ENCODE data around the gene DKK3.

The DKK3 gene

DNA sequence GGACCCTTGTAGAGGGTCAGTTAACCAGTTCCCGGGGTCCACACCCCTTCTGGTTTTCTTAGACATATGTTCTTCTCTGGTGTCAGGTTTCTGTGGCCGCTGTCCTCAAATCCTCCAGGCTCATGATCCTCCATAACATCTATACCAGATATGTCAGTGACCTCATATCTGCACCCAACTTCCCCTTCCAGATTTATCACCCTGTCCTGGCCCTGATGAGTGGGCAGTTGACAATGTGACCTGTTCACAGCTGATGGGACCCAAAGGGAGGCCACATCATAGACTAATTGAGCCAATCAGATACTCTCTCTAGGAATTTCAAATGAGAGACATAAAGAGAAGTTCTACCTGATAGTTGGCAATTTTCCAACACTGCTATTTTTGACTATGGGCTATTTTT lies 5.1 kb downstream of the DKK3 start:
- no peak for DNase-seq

DNA sequence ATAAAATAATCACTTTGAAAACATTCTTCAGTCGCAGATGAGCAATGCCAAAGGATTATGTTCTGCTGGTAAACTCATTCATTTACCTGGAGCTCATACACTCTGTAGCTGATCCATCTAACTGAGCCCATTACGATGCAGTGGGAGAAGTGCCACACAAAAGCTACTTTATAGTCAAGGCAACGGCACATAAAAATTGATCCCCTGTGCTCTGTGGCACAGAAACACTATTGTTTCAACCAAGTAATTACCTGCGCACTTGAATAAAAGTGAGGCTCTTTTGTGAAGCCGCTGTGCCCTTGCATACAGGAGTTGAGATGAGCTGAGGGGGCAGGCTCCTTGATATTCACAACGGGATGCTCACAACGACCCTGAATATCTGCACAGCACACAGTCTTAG lies 7.2 kb downstream of the DKK3 start:
- DNase-seq = no peak

DNA sequence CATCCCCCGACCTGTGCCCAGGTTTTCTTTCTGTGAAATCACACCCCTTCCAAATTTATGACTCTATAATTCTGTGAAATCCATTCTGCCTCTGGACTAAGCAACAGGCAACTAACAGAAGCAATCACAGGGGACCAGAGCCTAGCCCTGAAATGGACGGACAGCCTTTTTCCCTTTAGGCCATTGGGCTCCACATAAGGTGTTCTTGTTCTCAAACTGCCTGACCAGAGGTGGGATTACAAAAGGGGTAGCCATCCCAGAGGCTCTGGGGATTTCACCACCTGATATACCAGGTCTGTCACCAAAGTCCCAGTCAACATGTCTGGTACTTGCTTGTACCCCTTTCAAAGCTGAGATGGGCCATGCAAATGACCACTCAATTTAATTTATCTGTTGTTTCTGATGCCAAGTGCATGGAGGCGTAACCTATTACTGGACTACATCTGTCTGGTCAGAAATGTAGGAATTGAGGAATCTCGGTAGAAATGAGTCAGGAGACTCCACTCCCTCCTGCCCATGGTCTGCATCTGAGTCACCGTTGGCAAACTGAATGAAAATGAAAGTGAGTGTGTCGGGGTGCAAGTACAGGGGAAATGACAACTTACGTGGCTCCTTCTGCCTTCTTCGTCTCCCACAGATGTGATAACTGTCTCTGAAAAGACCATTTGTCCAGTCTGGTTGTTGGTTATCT lies 10.2 kb downstream of the DKK3 start:
- DNase-seq = no peak

DNA sequence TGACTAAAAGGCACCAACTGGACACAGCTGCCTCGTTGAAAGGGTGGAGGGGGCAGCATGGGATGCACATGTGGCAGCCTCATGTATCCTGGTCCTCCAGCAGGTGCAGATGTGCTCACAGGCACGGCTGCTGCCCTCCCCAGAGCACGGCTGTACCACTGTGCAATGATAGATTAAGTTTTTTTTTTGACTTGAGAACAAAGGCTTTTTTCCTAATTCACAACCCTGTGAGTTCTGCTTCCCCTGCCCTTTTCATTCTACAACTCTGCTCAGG lies 11.4 kb downstream of the DKK3 start:
- no peak for DNase-seq

DNA sequence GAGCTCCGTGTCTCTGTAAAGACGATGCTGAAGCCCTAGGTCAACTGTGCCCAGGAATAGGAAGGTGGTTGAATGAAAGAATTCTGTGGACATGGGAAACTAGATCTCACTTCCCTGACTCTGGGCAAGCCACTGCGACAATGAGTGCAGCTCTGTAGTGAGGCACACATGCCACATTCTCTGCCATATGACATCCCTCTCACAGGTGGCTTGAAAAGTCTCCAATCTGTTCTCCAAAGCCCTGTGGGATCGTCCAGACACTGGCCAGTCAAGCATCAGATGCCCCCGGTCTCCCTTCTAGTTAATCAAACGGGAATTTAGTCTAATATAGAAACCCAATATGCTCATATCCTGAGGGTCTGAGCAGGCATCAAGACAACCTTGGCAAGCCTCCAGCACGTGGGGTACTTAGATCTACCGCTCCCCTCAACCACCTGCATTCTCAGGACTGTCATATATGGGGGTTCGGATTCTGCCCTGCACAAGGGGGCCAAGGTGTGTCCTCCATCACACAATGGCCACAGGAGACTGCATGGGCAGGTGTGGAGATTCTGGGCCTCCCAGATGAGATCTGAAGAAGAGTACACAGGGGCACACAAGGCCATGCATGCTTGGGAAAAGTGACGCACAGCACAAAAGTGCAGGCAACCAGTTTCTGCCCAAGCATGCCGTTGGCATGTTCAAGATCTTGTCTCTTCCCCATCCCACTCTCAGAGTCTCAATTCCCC lies 11.9 kb downstream of the DKK3 start:
- DNase-seq = no peak

DNA sequence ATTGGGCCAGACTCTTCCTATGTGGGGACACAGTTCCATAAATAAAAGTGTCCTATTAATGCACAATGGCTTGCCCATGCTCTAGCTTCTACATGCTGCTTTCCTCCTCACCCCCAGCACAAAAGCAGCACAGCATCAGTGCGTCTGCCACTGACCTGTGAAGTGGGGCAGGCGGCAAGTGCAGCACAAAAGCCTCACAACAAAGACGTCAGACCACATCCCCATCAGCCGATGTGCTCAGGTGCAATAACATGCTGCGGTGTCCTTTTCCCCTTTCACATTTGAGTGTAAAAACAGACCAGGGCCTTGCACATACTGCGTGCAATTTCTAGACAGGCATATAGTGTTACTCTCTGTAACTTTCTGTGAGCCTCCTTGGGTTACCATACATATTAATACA lies 12.8 kb downstream of the DKK3 start:
- DNase-seq = no peak

DNA sequence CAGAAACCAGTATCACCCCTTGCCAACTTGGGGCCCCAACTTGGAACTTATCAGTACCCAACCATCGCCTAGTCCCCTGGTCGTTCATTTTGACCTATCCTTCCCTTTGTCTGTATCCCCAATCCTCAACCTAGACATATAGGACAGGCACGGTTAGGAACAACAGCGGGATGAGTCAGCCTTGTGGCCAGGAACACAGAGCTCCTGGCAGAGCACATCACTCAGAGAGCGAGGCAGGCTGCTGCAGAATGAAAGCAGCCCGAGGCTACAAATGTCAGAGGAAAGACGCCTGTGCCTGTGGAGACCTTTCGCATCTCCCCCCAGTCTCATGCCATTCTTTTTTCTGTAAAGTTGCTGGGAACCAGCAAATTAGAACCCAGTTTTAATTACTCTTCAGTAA lies 14.6 kb downstream of the DKK3 start:
- no peak for DNase-seq

DNA sequence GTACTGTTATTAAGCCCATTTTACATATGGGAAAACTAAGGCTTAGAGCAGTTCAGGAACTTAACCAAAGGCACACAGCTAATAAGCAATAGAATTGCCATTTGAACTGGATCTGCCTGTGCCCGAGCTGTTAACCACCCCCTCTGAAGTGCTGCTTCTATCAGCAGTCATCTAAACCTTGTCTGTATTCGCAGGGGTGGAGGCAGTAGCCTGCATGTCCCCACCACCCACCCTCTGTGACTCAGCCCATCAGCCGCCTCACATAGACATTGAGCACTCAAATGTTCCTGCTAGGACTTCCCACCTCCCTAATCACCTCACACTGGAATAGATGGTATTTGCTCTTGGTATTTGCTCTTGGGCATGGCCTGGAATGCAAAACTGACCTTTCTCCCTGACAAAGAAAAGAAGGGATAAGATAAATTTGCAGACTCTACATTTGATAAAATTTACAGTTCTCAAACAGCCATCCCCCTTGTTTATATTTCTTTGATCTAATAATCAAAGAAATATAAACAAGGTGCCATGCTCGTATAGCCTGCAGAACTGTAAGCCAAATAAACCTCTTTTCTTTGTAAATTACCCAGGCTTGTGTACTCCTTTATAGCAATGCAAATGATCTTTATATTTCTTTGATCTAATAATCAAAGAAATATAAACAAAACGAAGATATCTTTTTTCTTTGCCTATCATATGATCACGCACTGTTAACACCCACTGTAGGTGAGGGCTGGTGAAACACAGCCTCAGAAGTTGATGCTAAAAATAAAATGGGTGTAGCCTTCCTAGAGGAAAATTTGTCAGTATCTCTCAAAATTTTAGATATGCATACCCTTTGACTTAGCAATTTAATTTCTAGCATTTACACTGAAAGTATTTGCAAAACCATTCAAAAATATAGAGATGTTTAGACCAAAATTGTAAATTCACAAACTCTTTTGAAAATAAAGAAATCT lies 15.9 kb downstream of the DKK3 start:
- DNase-seq = no peak

DNA sequence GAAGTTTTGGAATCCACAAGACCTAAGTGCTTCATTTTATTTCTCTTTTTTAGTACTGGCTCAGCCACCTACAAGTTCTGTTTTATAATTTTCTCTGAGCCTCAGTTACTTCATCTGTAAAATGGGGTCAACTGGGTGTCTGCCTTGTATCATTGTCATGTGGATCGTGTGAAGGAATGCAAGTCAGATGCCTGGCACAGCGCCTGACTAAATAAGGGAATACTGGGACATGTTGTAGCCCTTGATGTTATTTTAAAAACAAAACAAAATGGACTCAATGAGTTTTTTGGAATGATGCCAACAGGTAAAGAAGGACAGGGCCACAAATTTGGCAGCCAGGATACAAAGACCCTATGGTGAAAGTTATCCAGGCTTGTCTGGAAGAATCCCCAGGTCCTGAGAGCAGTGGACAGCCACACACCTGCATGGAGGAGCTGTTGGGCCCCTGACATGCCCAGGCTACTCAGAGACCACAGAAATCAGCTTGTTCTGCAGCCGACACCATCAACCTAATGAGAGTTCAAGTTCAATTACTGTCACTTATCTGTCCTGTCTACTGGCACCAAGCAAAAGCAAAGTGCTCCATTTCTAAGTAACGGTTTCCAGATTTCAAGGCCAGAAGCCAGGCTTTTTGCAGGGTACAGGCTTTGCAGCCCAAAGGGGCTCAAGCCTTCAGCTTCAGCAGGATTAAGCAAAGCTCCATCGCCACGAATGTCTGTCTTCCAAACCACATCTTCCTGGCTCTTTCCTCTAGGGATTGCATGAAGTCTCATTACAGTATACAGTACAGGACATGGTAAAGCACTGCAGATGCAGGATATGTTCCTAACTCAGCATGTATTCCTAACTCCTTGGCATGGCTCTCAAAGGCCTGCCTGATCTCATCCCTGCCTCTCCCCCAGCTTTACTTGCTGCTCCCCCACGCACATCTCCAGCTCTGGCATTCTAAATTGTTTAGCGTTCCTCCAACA lies 18.4 kb downstream of the DKK3 start:
- DNase-seq = no peak

DNA sequence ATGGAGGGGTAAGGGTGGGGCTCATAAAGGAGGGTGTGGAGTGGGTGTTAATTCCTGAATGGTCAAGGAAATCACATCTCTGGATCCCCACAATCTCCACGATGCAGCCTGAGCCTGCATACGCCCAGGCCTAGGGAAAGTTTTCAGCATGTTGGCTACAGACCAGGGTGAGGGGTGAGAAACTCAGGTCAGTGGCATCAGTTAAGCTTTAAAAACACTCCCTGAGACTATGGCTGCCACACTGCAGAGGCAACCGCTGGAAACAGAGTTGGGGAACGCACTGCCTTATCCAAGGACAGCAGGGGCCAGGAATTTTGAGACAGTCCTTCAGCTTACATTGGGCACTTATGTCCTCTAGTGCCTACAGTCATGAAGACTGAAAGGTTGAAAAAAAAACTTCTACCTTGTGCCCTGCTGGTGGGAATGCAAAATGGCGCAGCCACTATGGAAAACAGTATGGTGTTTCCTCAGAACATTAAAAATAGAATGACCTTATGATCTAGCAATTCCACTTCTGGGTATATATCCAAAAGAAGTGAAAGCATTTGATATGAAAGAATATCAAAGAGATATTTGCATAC lies 19.7 kb downstream of the DKK3 start:
- no peak for DNase-seq

DNA sequence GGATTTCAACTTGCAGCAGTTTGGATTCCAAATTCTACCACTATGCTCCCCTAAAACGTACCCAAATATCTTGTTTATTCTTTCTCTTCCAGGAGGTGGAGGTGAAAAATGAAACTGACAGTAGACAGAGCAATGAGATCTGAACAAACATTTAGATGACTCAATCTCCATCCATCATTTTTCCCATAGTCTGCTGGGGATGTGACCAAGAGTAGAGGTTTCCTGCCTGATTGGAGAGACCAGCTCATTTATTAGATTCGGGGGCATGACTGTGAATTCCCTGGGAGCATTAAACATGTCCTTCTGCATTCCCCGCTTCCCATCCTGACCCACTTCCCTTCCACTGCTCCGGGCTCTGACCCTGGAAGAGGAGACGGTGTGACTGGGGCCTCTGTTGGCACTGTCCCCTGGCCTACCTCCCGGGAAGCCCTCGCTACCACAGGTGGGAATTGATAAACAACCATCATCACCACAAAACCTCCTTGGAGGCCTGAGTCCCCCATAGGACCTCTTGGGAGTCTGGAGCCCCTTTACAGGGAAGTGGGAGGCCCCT lies 20.3 kb downstream of the DKK3 start:
- no peak for DNase-seq

DNA sequence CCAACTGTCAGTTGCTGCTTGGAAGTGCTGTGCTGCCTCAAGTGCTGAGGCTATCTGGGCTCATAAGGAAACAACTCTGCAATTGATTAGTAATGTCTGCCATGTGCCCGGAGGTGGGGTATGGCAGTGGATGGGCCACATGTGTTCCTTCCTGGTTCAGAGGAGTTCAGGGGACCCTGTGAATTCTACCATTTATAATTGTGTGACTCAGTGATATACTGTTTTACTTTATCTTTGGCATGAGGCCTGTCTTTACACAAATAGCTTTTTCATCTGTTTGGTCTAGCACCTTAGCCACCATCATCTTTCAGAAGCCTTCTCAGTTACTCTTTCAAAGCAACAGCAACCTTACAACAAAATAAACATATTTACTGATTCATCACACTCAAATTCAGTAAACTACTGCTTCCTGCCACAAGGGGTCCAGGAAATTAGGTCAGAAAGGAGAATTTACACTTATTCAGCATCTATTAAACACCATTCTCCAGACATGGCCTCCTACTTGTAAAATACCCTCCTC lies 20.9 kb downstream of the DKK3 start:
- DNase-seq = no peak

DNA sequence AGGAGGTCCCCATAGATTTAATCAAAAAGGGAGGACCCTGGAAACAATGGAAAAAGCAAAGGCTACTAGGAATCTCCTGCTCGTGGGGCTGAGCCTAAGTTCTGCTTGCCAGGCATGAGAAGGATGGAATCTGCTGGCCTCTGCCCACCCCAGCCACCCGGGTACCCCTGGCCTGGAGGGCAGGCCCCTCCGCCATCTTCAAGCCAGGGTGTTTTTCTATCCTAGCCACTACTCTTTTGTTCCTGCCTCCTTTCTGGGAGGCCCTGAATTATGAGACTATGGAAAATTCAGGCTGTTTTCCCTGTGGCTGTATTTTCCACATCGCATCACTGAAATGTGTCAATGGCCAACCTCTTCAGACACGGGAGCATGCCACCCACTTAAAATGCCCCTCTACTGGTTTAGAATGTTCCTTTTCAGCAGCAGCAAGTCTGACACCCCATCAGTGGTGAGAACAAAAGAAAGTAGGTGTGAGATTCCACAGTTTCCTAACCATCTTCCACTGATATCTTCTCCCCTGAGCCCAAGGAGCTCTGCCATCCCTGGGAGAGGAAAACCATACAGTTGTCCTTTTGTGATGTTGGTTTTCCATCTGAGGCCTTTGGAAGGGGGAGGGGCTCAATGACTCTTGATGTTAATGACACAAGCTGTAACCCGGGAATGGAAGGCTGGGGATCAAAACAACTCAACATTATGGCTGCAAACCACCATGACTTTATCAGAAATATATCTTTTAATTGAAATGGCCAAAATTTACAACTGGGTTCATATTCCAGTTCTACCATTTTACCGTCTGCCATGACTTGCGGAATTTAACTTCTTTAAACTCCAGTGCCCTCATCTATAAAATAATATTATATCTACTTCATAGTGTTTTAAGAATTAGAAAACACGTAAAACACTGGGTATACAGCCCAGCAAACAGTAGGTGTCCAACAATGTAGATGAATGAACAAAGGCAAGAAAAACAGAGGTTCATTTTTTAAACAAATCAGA lies 22.2 kb downstream of the DKK3 start:
- DNase-seq = no peak

DNA sequence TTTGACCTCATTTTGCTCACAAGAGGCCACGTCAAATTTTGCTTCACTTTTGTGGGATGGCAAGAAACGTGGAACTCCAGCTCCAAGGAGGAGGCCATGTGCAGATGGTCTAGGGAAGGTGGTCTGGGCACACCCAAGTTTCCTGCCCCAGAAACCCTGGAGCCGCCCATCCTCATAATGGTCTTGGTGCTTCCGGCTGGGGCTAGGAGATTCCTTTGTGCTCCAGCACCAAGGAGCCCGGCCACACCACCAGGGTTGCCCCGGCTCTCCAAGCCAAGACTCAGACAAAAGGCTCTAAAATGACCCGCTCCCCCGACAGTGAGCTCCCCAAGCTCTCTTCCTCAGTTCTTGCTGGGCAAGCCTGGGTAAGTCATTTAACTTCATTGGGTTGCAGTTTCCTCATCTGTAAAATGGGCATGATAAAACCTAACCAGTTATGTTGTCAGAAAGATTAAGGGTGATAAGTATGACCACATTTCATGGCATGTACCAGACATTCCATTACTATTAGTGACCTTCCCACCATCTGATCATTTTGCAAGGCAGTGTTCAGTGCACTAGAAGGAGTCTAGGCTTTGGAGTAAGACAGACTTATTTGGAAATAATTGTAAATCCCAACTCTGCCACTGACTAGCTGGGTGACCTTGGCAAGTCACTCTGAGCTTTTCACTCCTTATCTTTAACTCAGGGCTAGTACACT lies 23.3 kb downstream of the DKK3 start:
- DNase-seq = no peak

DNA sequence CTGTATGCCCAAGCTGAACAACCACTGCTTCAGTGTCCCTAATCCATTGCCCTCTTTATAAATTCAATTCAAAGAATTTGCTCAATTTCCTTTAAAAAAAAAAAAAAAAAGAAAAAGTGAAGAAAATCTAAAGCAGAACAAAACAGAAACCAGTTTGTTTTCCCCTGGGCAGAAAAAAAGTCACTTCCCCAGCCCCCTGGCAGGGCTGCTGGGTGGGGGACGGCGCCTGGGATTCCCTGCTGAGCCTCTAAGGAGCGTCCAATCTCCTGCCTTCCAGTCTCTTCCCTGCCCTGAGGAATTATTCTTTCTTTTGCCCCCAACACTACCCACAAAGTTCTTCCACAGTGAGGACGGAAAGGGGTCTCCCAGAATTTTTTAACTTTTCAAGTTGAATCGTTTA lies 23.9 kb downstream of the DKK3 start:
- no peak for DNase-seq

DNA sequence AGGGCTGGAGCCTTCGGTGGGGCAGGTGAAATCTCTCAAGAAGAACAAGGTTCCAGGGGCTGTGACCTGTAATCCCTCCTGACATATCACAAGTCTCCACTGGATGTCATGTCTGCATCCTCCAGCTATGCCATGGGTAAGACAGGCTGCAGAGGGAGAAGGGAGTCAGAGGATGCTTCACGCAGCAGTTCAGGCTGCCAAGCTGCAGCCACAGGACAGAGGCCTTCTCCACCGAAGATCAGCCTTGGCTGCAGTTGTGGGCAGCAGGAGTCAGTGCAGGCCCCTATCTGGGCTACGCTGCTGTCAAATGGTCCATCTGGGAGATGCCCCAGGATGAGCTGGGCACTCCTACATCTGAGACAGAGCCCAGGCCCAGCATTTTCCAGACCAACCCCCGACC lies 25.0 kb downstream of the DKK3 start:
- DNase-seq = no peak

DNA sequence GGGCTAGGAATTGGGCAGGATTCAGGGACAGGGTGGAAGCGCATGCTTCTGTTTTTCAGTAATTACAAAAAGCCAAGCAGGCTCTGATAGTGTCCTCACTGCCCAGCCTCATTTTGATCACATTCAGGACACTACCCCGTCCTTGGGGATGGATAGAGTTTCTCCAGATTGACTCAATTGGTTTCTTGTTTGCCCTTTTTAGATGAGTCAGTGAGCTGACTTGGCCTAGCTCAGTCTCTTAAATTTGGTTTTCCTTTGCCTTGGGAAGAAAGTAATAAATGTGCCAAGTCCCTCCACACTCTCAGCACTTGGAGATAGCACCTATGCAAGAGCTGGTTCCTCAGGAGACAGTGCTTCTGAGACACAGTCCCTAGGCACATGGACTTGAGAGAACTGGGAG lies 25.5 kb downstream of the DKK3 start:
- DNase-seq = no peak

DNA sequence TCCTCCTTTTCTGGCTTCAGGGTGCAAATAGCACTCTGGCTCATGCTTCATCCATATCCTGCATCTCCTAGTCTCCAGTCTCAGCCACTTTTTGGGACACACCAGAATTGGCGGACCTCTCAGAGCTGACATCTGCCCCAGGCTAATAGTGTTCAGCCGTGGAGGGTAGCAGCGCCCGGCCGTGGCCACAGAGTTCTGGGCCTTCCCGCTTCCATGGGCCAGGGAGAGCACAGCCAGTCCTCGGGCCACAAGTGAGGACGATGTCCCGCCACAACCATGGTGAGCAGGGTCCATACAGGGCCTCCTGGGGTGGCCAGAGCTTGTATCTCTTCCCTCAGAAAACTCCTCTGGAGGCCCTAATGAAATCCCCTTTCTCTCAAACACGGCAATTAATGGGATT lies 26.0 kb downstream of the DKK3 start:
- DNase-seq = no peak

DNA sequence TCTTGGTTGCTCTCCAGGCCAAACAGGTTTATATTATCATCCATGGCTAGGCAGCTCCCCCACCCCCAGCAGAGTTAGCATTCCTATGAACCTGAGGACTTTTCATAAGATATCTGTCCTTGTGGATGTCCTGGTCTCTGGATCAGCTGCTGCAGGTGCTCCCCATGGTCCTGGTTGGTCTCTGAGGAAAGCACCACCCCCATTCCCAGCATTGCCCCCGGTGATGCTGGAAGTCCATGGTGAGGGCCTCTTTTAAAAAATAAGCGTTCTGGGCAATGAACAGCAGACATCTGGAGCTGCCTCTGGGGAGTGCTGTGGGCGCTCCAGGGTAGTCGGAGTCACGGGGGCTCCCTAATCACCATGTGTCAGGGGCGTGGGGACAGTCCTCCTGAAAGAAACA lies 26.6 kb downstream of the DKK3 start:
- no peak for DNase-seq

DNA sequence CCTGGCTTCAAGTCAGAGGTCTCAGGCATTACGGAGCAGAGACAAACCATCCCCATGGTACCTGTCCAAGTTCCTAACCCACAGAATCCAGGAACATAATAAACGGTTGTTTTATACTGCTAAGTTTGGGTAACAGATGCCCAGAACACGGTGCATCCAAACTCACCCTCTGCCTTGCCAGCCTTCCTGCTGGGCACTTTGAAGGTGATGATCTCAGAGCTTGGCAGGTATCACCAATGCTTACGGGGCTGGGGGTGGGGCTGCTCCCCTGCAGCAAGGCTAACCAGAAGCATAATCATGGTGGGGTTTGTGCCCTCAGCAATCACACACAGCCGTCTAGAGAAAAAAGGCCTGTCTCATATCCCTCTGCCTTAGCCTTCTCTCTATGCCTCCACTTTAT lies 27.1 kb downstream of the DKK3 start:
- no peak for DNase-seq
